Measurements from ENCODE around the gene NYAP2.

NYAP2 gene

DNA sequence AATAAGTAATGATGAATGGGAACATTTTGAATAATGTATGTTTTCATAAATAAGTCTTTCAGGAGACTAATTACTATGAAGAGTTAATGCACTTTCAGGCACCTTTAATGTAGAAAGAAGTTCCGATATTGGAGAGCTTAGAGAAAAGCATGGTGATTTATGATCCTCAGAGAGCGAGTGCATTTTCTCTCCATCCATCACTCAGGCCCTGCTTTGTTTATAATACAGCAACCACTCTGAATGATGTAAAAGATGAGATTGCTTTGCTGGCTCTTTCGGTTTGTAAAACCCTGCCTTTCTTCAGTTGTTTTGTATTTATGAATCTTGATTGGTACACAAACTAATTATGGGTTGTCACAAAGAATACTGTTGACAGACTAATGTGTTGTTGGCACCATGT is 132.0 kb downstream of the NYAP2 start:
- H3K27me3 ChIP-seq (ENCODE audit: control insufficient read depth, insufficient read depth, low read length): no peaks in the 10 kb centered on the region
- H3K9me3 ChIP-seq (ENCODE audit: control insufficient read depth, low read length): no peaks in the 10 kb centered on the region

DNA sequence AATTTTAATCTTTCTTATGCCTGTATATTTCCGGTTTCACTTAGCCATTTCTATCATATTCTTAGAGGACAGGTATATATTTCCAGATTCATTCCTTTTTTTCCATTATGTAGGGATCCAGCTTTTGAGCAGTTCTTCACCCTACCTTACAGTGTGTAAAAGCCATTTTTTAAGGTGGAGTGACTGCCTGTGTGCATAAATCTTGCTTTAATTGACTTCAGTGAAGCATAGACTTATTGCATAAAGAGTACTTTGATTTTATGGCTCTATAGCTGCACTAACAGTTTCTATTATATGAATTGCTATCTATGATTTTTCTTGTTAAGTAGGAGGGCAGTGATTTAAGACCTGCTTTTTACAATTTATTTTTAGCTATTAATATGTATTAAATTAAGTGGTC is 132.6 kb downstream of the NYAP2 start:
- Histone ChIP-seq H3K36me3 (ENCODE audit: control insufficient read depth, insufficient read depth, low read length) (no peaks in the 10 kb centered on the region), H3K9ac (ENCODE audit: low read length) (no peak overlapping the region), H3K4me1 (ENCODE audit: control insufficient read depth, insufficient read depth, low read length) (no peaks in the 10 kb centered on the region), H3K9me3 (ENCODE audit: control insufficient read depth, low read length) (no peaks in the 10 kb centered on the region), H3K4me3 (ENCODE audit: low read length) (no peak overlapping the region), H3K27me3 (ENCODE audit: control insufficient read depth, insufficient read depth, low read length) (no peaks in the 10 kb centered on the region)

More for the DNA sequence above, 132.0 kb downstream of the NYAP2 start:
- no peak overlapping the region for H3K9ac ChIP-seq (ENCODE audit: low read length)
- H3K4me3 ChIP-seq (ENCODE audit: low read length): no peak overlapping the region
- H3K4me1 ChIP-seq (ENCODE audit: control insufficient read depth, insufficient read depth, low read length): no peaks in the 10 kb centered on the region
- no peaks in the 10 kb centered on the region for H3K36me3 ChIP-seq (ENCODE audit: control insufficient read depth, insufficient read depth, low read length)

DNA sequence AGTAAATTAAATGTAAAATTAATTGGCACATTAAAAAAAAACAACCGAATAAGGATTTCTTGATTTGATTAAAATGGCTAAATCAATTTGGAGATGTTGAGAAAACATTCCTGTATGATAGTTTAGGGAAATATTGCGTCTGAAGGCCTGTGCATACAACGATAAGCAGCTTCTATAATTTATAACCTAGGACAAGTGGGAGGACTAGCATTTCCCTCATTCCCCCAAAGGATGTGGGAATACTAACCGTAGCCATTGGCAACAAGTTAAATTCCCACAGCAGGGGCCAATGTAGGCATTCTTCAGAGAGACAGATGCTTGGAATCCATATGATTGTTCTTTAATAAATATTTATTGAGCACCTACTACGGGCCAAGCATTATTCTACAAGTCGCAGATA is 134.5 kb downstream of the NYAP2 start:
- H3K4me3 ChIP-seq (ENCODE audit: low read length): no peak overlapping the region
- H3K4me1 ChIP-seq (ENCODE audit: control insufficient read depth, insufficient read depth, low read length): no peaks in the 10 kb centered on the region
- no peaks in the 10 kb centered on the region for H3K36me3 ChIP-seq (ENCODE audit: control insufficient read depth, insufficient read depth, low read length)
- H3K9ac ChIP-seq (ENCODE audit: low read length): no peak overlapping the region
- H3K27me3 ChIP-seq (ENCODE audit: control insufficient read depth, insufficient read depth, low read length): no peaks in the 10 kb centered on the region
- H3K9me3 ChIP-seq (ENCODE audit: control insufficient read depth, low read length): no peaks in the 10 kb centered on the region

DNA sequence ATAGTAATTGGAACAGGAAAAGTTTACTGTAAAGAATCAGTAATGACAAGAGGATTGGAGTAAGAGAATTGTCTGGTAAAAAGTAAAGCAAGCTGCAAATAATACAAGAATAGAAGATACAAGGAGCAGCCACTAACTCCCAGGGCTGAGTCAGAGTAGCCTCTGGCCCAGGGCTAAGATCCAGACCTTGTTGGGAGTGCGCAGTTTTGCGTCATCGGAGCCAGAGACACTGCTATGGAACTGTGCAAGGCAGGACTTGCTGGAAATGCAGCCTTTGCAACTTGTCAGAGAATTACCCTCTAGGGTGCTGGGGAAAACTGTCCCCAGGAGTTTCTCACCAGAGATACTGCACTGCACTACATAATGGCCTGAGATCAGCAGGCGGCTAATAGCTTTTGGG is 135.2 kb downstream of the NYAP2 start:
- Histone ChIP-seq H3K9me3 (ENCODE audit: control insufficient read depth, low read length) (no peaks in the 10 kb centered on the region), H3K27me3 (ENCODE audit: control insufficient read depth, insufficient read depth, low read length) (no peaks in the 10 kb centered on the region), H3K4me1 (ENCODE audit: control insufficient read depth, insufficient read depth, low read length) (no peaks in the 10 kb centered on the region), H3K9ac (ENCODE audit: low read length) (no peak overlapping the region), H3K36me3 (ENCODE audit: control insufficient read depth, insufficient read depth, low read length) (no peaks in the 10 kb centered on the region), H3K4me3 (ENCODE audit: low read length) (no peak overlapping the region)

DNA sequence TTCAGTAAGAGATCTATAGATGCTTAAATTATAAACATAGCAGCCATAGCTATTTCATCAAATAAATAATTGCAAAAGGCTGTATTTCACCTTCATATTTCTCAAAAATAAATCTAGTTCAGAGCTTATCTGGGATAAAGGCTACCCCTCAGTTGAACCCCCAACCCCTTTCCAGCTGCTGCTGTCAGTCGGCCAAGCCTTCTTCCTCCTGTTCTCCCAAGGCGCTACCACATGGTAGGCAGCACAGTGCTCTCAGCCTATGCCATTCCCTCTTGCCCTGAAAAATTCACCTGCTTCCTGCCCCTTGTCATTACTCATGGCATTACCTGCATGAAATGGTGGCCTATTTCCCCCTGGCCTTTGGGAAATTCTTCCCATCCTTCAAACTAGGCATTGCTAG is 136.5 kb downstream of the NYAP2 start:
- Histone ChIP-seq H3K36me3 (ENCODE audit: control insufficient read depth, insufficient read depth, low read length) (no peaks in the 10 kb centered on the region), H3K9me3 (ENCODE audit: control insufficient read depth, low read length) (no peaks in the 10 kb centered on the region), H3K4me3 (ENCODE audit: low read length) (no peak overlapping the region), H3K27me3 (ENCODE audit: control insufficient read depth, insufficient read depth, low read length) (no peaks in the 10 kb centered on the region), H3K9ac (ENCODE audit: low read length) (no peak overlapping the region), H3K4me1 (ENCODE audit: control insufficient read depth, insufficient read depth, low read length) (no peaks in the 10 kb centered on the region)

DNA sequence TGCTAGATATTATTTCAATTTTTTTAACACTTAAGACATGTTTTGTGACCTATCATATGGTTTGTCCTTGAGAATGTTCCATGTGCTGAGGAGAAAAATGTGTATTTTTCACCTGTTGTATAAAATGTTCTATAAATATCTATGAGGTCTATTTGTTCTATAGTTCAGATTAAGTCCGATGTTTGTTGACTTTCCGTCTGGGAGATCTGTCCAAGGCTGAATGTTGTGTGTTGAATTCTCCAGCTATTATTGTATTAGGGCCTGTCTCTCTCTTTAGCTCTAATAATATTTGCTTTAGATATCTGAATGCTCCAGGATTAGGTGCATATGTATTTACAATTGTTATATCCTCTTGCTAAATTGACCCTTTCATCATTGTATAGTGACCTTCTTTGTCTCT is 144.1 kb downstream of the NYAP2 start:
- Histone ChIP-seq H3K9ac (ENCODE audit: low read length) (no peak overlapping the region), H3K9me3 (ENCODE audit: control insufficient read depth, low read length) (no peaks in the 10 kb centered on the region), H3K27me3 (ENCODE audit: control insufficient read depth, insufficient read depth, low read length) (no peaks in the 10 kb centered on the region), H3K36me3 (ENCODE audit: control insufficient read depth, insufficient read depth, low read length) (no peaks in the 10 kb centered on the region), H3K4me1 (ENCODE audit: control insufficient read depth, insufficient read depth, low read length) (no peaks in the 10 kb centered on the region), H3K4me3 (ENCODE audit: low read length) (no peak overlapping the region)

DNA sequence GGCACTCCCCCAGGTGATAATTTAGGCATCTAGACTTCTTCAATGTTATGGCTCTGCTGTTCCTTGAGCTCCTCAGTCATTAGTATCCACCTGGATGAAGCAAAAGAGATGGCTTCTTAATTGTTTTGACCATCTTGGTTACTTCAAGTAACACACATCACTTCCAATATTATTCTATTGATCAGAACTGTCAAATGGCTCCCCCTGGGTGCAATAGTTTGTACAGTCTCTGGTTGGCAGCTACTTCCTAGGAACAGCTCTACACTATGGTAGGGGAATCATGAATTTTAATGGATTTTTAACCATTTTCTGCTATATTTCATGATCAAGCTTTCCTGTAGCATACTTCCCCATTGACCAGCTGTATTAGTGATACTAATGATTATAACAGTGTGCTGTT is 157.0 kb downstream of the NYAP2 start:
- Histone ChIP-seq H3K4me3 (ENCODE audit: low read length) (no peak overlapping the region), H3K4me1 (ENCODE audit: control insufficient read depth, insufficient read depth, low read length) (no peaks in the 10 kb centered on the region), H3K9ac (ENCODE audit: low read length) (no peak overlapping the region), H3K27me3 (ENCODE audit: control insufficient read depth, insufficient read depth, low read length) (no peaks in the 10 kb centered on the region), H3K9me3 (ENCODE audit: control insufficient read depth, low read length) (no peaks in the 10 kb centered on the region), H3K36me3 (ENCODE audit: control insufficient read depth, insufficient read depth, low read length) (no peaks in the 10 kb centered on the region)

DNA sequence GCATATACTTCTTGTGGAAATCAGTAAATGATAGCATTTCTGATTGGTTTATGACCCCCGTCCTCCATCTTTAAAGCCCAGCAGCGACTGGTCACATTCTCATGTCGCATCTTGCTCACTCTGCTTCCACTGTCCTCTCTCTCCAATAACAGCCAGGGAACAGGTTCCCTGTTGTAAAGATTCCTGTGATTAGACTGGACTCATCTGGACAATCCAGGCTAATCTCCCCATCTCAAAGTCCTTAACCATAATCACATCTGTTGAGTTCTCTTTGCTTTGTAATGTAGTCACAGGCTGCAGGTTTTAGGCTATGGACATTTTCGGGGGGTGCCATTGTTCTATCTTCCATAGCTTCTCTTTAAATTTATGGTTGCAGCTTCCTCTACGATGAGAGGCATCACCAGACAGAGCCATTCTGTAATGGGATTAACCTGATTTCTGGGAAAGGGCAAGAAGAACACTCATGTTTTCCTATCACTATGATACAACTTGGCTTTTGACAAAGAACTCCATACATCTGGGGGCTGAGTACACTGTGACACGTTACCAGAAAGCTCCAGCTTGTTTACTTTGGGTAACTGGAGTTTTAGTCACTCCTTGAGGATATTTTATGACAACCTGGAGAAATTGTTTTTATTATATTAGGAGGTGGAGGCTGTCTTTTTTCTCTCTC is 159.0 kb downstream of the NYAP2 start:
- no peak overlapping the region for H3K9ac ChIP-seq (ENCODE audit: low read length)
- H3K9me3 ChIP-seq (ENCODE audit: control insufficient read depth, low read length): no peaks in the 10 kb centered on the region
- no peaks in the 10 kb centered on the region for H3K36me3 ChIP-seq (ENCODE audit: control insufficient read depth, insufficient read depth, low read length)
- H3K4me3 ChIP-seq (ENCODE audit: low read length): no peak overlapping the region
- H3K27me3 ChIP-seq (ENCODE audit: control insufficient read depth, insufficient read depth, low read length): no peaks in the 10 kb centered on the region
- H3K4me1 ChIP-seq (ENCODE audit: control insufficient read depth, insufficient read depth, low read length): no peaks in the 10 kb centered on the region

DNA sequence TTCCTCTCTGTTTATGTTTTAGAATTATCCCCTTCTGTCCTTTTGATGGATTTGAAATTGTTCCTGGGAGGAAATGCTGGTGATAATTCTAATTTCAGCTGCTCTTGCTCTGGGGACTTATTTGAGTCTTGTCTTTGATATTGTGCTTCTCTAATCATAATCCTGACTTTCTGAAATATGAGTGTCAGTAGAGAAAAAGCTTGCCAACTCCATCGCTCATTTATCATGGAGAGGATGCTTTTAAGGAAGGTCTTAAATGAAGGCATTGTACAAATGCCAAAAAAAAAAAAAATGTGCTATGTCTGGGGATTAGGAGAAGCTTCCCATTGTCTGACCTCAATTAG is 159.5 kb downstream of the NYAP2 start:
- no peaks in the 10 kb centered on the region for H3K4me1 ChIP-seq (ENCODE audit: control insufficient read depth, insufficient read depth, low read length)
- no peak overlapping the region for H3K4me3 ChIP-seq (ENCODE audit: low read length)
- no peaks in the 10 kb centered on the region for H3K27me3 ChIP-seq (ENCODE audit: control insufficient read depth, insufficient read depth, low read length)
- H3K9ac ChIP-seq (ENCODE audit: low read length): no peak overlapping the region
- H3K36me3 ChIP-seq (ENCODE audit: control insufficient read depth, insufficient read depth, low read length): no peaks in the 10 kb centered on the region
- no peaks in the 10 kb centered on the region for H3K9me3 ChIP-seq (ENCODE audit: control insufficient read depth, low read length)

DNA sequence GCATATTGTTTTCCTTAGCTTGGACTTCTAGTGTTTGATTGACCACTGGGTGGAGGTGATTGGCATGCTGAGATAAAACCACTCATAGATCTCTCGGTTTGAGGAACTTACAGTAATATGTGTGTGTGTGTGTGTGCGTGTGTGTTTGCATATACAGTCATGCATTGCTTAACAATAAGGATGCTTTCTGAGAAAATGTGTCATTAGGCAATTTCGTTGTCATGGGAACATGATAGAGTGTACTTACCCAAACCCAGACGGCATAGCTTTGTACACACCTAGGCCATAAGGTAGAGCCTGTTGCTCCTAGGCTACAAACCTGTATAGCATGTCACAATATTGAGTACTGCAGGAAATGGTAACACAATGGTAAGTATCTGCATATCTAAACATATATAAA is 167.3 kb downstream of the NYAP2 start:
- H3K27me3 ChIP-seq (ENCODE audit: control insufficient read depth, insufficient read depth, low read length): no peaks in the 10 kb centered on the region
- H3K9ac ChIP-seq (ENCODE audit: low read length): no peak overlapping the region
- H3K4me3 ChIP-seq (ENCODE audit: low read length): no peak overlapping the region
- no peaks in the 10 kb centered on the region for H3K9me3 ChIP-seq (ENCODE audit: control insufficient read depth, low read length)
- no peaks in the 10 kb centered on the region for H3K36me3 ChIP-seq (ENCODE audit: control insufficient read depth, insufficient read depth, low read length)
- no peaks in the 10 kb centered on the region for H3K4me1 ChIP-seq (ENCODE audit: control insufficient read depth, insufficient read depth, low read length)

DNA sequence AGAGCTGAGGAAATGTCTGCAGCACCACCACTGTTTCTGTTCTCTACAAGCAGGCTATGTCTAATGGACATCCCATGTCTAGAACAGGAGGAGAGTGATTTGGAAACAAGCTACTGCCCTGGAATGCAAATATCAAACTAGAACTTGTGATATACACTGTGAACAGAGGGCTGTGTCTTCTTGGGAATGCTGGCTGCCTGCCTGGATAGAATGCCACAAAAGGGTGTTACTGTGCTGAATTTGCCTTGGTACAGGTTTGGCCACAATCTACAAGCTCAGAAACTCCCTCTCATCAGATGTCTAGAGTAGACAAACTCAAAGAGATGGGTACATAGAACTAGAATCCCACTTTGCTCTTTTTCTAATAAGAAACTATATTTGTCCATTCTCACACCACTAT is 170.5 kb downstream of the NYAP2 start:
- Histone ChIP-seq H3K36me3 (ENCODE audit: control insufficient read depth, insufficient read depth, low read length) (no peaks in the 10 kb centered on the region), H3K9me3 (ENCODE audit: control insufficient read depth, low read length) (no peaks in the 10 kb centered on the region), H3K27me3 (ENCODE audit: control insufficient read depth, insufficient read depth, low read length) (no peaks in the 10 kb centered on the region), H3K9ac (ENCODE audit: low read length) (no peak overlapping the region), H3K4me3 (ENCODE audit: low read length) (no peak overlapping the region), H3K4me1 (ENCODE audit: control insufficient read depth, insufficient read depth, low read length) (no peaks in the 10 kb centered on the region)

DNA sequence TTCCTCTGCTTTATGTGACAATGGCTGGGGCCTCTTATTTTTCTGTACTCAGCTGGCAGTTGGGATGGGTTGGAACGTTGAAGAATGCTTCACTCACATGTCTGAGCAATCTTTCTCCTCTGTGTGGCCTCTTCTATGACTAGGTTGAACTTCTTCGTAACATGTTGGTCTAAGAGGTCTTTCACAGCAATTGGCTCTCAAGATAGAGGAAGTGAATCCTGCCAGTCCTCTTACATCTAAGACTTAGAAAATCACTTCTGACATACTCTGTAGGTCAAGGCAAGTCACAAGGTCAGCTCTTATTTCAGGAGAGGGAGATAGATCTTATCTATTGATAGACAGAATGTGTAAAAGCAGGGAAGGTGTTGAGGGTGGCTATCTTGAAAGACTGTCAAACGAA is 174.1 kb downstream of the NYAP2 start:
- H3K9ac ChIP-seq (ENCODE audit: low read length): no peak overlapping the region

DNA sequence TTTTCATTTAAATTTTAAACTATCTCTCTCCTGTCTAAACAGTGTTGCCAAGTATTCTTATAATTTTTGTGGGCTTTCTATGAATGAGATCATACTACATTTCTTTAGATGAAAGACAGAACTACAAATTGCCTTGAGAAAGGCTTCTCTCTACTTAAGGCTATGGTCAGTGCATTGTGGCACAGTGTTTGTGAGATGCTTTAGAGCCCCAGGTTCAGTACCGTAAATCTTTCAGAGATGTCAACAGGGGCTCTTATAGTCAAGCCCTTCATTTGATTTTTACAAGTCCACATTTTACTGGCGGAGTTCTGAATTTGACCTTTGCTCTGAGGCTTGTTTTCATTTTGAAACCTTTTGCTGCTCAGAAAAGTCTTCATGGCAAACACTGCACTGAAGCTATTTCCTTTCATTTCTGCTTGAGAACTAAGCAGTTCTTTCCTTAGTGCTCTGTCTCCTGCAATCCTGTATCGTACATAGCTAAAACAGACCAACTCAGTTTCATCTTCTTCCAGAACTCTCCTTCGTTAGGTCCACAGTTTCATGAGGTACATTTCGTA is 175.2 kb downstream of the NYAP2 start:
- H3K4me1 ChIP-seq (ENCODE audit: control insufficient read depth, insufficient read depth, low read length): no peaks in the 10 kb centered on the region
- no peaks in the 10 kb centered on the region for H3K36me3 ChIP-seq (ENCODE audit: control insufficient read depth, insufficient read depth, low read length)
- H3K4me3 ChIP-seq (ENCODE audit: low read length): no peak overlapping the region
- H3K27me3 ChIP-seq (ENCODE audit: control insufficient read depth, insufficient read depth, low read length): no peaks in the 10 kb centered on the region
- H3K9me3 ChIP-seq (ENCODE audit: control insufficient read depth, low read length): no peaks in the 10 kb centered on the region
- no peak overlapping the region for H3K9ac ChIP-seq (ENCODE audit: low read length)

More for the DNA sequence above, 174.1 kb downstream of the NYAP2 start:
- no peak overlapping the region for H3K4me3 ChIP-seq (ENCODE audit: low read length)
- H3K36me3 ChIP-seq (ENCODE audit: control insufficient read depth, insufficient read depth, low read length): no peaks in the 10 kb centered on the region
- H3K4me1 ChIP-seq (ENCODE audit: control insufficient read depth, insufficient read depth, low read length): no peaks in the 10 kb centered on the region
- H3K27me3 ChIP-seq (ENCODE audit: control insufficient read depth, insufficient read depth, low read length): no peaks in the 10 kb centered on the region
- H3K9me3 ChIP-seq (ENCODE audit: control insufficient read depth, low read length): no peaks in the 10 kb centered on the region

Measured in mucosa of stomach (tissue), 1 donor.